Gastrocnemius medialis (tissue), 4 donors: ENCODE data around the gene TMEM132D.

Experiments
- CTCF ChIP-seq, 5 experiments: fragments of 450-650 bp in 3 of 5; fragments of 200-600 bp in 2 of 5; sonication (generic) in 2 of 5; IDR thresholded peaks in 4 of 5; conservative IDR thresholded peaks in 1 of 5; 1 replicate in 4 of 5; 2 replicates in 1 of 5; pipeline ENCODE4 v1.5.1; 2016 to 2019; ENCODE audit warnings: antibody characterized with exemption in 5 of 5, mild to moderate bottlenecking in 3 of 5, moderate library complexity in 3 of 5
- POLR2A ChIP-seq, 2 donors: fragments of 450-650 bp; IDR thresholded peaks; one replicate each; pipeline ENCODE4 v1.6.1; 2017; ENCODE audit warnings: antibody characterized with exemption in 2 of 2, mild to moderate bottlenecking in 2 of 2, moderate library complexity in 2 of 2

GRCh38 chr12:129200576-129200975 lies 703.2 kb downstream of the TMEM132D start:
- TF ChIP-seq CTCF (IDR thresholded peaks at IDR 0.05 in 4 of 5, conservative IDR thresholded peaks at IDR 0.05 in 1 of 5) = no peak
- TF ChIP-seq POLR2A (IDR thresholded peaks at IDR 0.05) = no peak
